GM18526 (cell line): Measurements from ENCODE around the gene PTPRM.

ENCODE experiments used
- POLR2A ChIP-seq: IDR thresholded peaks from 3 replicates; pipeline ENCODE4 v1.6.1; 2011; ENCODE audit not compliant: insufficient read length; ENCODE audit errors: extremely low read depth

PTPRM gene

DNA sequence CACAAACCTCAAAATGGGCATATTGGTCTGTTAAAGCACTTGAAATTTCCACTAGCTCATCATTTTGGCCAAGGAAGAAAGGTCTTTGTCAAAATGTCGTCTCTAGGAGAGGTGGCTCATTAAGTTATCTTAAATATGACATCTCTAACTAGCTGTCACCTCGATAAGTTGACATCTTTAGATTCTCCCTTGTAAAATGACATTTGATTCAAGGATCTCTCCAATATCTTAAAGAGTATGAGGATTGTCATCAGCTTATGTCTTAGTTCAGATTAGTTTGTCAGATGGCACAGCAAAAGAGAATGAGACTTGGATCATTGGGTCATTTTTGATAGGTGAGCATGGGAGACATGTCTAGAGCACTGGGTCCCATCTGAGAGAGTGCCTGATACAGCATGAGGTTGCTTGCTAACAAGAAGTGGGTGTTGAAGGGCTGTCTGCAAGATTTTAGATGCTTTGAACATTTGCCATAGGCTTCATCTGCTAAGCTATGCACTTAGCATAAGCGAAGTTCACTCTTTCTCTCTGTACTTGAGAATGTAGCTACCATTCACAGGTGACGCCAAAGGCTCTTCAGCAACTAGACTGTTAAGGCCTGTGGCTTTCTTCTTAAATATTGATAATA, 12.9 kb downstream of the PTPRM start:
- no peak for TF ChIP-seq POLR2A

DNA sequence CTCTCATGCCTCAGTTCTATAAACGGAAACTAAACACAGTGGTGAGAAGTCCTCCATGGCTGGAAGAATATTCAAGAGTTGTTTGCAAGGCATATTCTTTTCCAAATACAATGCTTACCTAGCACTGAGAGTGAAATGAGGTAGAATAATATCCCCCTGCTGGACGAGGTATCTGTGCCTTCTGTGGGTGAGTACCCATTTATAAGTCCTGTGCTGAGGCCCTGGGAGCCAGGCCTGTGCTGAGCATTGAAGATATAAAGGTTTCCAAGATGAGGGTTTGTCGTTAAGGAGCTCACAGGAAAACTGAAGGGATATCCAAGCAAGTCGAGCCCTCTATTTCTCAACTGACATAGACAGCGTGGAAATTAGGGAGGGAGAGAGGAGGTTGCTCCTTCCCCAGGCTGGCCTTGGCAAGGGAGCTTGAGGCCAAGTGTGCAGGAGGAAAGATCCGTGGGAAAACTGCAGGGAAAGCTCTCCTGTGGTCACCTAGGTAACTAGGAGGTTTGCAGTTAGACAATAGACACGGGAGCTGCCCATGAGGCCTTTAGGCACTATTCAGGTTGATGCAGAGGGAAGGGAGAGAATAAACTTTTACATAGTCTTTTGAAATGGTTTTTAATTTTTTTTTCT, 17.6 kb downstream of the PTPRM start:
- no peak for TF ChIP-seq POLR2A

DNA sequence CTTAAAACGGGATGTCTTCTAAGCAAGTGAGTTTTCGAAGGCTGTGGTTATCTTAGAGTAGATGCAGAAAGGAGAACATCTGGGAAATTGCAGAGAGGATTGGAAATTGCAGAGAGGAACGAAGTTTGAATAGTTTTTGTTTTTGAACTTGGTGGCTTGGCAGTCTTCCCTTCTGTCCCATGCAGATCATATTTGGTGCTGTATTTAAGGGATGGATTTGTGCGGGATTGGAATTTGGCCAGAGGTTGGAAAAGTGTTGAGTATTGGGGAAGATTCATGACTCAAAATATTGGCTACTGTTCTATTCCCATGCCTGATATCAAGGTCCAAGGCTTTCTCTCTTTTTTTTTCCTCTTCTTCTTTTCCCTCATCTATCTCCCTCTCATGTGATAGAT, 18.2 kb downstream of the PTPRM start:
- no peak for TF ChIP-seq POLR2A

DNA sequence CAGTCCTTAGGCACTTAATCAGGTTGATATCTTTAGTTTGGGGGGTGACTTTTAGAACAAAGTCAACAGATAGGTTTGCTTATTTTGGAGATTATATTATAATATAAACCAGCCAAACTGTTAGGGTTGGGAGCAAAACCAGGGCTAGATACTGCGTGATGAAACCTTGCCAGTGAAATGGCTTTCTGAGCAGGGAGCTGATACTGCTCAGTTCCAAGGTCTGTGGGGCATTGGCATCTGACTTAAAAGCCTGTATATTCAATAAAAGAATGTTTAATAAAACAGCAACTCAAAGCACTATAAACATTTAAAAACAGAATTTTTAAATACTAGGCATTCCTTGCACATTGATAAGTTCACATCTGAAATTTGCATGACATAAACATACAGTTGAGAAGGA, 19.3 kb downstream of the PTPRM start:
- no peak for TF ChIP-seq POLR2A

DNA sequence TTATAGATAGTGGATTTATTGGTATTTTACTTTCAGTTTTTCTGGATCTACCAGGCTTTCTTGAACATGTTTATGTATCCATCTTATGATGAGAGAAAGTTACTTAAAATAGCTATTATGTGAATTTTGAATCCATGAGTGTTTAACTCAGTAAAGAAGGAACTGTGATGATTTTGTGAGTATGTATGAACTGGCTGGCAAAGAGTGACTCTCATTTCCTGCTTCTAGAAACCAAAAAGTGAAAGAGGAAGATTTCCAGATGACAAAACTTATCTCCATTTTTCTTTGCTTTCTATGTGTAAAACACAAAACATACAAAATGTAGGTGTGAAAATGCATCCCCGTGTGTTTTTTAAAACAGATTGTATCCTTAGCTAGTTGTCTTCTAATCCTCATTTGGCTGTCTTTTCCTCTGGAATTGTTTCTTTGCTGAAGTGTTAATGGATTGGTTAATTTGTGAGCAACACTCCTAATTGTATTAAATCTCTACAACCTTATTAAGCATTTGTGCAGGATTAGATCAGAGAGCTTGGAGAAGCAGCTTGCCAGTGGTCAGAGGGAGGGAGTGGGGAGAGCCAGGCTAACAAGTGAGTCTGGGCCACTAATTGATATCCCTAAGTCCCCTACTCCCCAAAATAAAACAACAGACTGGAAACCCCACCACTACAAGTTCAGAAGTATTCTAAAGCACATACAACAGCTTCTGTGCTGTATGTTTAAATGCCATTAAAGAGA, 23.9 kb downstream of the PTPRM start:
- TF ChIP-seq POLR2A: no peak

DNA sequence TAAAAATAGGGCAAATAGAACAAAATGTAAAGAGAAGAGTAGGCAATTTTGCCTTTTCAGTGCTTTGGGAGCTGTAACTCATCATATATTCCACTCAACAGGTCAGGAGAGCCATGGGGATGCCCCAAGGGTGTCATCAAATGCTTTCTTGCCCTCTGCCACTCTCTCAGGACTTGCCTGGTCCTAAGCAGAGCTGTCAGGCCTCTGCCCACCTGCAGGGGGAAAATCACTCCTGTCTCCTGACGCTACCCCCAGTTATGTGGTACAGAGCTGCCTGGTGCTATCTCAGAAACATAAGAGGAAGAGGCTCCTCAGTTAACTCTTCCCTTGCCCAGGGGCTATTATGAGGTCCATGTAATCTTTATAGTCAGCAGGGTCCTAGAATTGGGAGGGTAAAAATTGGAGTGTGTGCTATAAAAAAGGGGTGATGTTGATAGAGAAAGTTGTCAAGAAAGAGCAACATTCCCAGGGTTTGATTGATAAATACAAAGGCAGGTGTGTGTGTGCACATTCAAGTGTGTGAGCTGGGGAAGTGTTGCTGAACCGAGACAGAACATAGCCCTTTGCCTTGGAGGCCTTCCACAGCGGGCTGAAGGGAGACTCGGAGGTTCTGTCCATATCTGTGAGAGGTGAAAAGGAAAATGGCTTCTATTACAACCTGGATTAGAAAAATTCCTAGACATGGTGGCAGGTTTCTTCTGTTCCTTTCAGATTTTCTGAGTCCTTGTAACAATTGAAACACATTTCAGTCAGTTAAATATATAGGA, 25.4 kb downstream of the PTPRM start:
- TF ChIP-seq POLR2A: no peak

DNA sequence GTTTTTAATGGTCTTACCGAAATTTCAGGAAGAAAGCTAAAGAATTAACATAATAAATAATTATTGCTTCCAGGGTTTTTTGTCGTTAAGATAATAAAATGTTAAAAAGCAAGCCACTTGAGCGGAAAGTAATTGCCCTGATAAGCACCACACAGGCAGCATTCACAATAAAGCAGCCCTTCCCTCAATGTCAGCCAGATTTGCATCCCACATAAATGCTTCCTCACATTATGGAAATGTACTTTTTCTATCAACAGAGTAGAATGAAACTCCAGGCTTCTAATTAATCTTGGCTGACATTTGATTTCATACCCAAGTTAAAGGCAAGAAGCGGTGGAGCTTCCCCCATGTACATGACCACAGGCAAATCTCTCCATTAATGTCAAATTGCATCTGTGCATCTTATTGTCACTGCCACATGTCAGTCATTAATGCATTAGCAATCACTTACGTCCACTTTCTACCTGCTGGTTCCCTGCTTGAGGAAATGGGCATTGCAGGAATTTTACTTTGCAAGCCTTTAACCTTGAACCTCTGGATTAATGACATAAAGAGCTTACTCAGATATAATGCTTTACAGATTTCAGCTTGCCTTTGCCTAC, 26.2 kb downstream of the PTPRM start:
- TF ChIP-seq POLR2A: no peak

DNA sequence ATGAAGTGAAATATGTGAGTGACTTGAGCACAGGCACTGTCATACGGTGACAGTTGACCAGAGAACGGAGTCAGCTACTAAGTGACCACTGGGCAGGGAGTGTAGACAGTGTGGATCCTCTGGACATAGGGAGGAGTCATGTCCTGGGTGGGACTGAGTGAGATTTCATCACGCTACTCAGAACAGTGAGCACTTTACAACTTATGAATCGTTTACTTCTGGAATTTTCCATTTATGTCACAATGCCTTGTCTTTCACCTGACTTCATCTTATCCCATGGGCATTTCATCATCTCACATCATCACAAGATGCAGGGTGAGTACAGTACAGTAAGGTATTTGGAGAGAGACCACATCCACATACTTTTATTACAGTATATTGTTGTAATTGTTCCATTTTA, 29.0 kb downstream of the PTPRM start:
- TF ChIP-seq POLR2A: no peak

DNA sequence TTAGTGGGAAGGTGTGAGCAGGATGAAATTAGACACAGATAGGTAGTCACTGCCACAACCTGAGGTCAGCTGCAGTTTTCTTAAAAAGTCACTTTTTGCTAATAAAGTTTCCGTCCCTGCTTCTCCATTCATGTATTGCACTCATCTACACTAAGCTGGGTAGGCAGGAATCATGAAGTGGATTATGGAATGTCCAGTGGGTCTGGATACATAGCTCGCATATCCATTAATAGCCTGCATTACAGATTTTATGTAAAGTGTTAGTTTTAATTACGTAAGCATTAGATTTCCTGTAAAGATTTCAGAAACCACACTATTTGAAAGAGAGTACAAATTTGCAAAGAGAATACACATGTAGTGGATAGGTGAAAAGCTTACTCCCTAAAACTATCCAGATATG, 30.4 kb downstream of the PTPRM start:
- TF ChIP-seq POLR2A: no peak

DNA sequence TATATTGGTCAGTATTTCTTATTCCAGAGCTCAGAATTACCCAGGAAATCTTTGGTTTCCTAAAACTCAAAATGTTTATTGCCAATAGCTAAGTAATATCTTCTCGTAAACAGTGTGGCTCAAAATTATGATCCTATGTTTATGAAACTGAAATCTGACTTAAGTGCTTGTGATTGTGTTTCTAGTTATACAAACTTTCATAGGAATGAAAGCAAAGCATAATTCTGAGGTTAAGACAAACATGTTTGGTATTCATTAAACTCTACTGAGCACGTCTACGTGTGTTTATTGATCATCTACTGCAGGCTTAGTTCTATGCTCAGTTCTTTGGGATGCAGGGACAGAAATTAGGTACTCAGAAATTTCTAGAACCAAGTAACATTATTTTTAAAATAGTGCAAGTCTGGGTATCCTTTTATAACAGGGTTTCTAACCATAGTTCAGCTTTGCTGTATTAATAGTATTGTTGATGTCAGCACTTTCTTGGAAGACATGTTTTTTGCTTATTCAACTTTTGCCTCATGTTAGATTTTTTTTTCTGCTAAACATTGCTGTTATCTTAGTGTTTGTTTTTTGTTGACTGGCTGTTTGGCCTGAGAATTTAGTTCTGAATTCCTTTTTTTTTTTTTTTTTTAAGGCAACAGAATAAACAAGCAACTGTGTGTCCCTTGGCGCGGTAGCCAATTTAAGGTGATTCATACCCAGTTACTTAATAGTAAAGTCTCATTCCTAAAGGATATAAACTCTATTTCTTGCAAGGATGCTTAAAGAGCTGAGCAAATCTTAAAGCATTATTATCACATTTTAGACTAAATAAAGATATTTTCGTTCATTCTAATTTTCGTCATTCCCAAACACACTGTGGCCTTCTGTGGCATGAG, 31.3 kb downstream of the PTPRM start:
- no peak for TF ChIP-seq POLR2A

DNA sequence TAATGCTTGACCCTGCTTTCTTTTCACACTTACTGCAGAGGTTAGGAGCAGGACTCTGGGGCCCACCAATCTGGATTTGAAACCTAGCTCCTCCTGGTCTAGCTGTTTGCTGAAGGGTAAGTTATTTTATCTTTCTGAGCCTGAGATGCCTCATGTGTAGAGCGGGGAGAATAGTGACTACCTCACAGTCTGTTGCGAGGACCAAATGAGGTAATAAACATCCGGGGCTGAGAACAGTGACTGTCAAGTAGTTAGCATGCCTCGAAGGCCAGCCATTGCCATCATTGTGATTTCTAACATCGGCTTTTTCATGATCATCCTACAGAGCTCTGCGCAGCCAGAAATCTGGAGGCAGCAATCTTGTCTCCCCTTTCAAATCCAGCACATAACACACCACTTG, 32.9 kb downstream of the PTPRM start:
- TF ChIP-seq POLR2A: no peak

DNA sequence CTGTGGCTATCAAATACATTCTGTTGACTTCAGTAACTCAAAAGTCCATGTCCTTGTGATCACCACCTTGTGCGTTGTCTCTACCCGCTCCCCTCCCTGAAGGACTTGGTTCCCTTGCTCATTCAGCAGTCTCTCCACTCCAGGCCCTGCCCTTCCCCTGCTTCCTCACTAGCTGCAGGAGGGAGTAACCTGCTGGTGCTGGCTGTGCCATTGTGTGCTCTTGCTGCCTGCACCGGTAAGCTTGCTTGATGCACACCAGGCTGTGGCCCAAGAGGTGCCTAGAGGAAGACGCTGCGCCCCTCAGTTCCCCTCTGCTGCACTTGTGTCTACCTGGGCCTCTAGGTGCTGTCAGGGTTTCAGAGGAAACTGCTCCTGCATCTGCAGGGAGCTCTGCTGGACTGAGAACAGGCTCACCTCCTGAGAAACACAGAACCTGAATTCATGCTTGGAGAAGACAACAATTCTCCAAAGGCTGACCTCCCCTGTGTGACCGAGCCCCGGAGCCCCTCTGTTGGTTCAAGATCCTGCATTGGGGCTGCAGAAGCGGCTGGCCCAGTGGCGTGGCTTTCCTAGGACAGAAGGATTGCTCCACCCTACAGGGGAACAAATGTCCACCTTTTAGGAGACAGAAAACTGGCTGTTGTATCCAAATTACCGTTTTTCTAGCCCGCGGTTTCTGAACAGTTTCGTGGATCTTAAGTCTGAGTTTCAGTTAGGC, 33.6 kb downstream of the PTPRM start:
- no peak for TF ChIP-seq POLR2A

DNA sequence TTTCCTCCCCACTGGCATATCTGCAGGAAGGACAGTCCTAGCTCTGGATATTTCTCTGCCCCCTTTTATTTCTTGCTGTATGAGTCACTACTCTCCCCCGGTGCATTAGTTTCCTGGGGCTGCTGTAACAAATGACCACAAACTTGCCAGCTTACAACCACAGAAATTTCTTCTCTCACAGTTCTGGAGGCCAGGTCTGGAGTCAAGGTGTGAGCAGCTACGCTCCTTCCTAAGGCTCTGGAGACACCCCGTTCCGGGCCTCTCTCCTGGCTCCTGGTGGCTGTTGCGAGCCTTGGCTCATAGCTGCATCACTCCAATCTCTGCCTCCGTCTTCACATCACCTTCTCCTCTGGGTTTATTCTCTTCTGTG, 34.1 kb downstream of the PTPRM start:
- TF ChIP-seq POLR2A: no peak

DNA sequence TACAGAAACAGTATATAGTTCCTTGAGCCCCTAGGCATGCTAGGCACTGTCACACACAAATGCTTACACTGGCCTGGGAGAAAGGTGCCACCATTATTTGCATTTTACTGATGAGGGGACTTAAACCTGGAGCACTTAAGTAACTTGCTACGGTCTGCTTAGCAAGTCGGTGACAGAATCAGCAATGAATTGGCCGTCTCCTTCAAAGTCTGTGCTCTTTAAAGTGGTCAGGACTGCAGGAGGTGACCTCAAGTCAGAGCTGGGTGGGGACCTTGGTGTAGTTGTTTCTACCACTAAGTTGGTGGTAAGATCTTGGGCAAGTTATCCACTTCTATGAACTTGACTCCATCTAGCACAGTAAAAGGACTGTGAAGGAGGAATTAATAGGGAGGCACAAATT, 34.8 kb downstream of the PTPRM start:
- no peak for TF ChIP-seq POLR2A
